Activated CD4-positive, alpha-beta T cell treated with anti-CD3 and anti-CD28 coated beads, Interleukin-2, amount 50 U/mL, for 4 hours (primary cell): ENCODE measurements around the gene GJC2.
A peak's percentile ranks its signal among the peaks of the same experiment; 100 is the strongest.

Experiments
- DNase-seq, 2 experiments: peaks; one replicate each; pipeline ENCODE4 v3.0.0-alpha.2; 2020

GJC2 gene

DNA sequence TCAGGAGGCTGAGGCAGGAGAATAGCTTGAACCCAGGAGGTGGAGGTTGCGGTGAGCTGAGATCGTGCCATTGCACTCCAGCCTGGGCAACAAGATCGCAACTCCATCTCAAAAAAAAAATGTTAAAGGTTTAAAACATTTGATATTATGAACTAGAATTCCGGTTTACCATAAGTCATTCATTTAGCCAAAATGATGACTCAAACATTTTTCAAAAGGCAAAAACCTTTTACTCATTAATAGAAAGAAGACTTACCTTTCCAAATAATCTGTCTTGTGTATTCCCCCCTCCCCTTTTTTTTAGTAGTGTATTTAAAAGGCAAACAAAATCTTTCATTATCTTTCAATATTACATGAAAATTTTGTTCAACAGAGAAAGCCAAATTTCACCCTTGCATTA, 32.4 kb upstream of the GJC2 start:
- DNase-seq = no peak

DNA sequence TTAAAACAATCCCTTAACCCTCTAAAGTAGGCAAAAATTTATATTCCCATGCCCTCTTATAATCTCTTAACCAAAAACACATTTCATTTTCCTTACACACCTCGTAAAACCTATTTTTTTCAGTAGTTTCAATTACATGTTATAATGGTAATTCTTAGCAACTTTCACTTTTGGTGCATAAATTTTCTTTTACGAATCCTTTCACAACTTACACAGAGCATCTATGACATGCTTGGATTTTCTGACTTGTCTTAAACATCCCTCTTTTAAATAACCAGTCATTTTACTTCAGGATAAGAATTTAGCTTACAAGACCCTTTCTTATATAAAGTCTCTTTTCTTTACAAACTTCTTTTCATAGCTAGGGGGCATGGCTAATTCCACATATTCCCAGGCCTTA, 31.7 kb upstream of the GJC2 start:
- DNase-seq = no peak

DNA sequence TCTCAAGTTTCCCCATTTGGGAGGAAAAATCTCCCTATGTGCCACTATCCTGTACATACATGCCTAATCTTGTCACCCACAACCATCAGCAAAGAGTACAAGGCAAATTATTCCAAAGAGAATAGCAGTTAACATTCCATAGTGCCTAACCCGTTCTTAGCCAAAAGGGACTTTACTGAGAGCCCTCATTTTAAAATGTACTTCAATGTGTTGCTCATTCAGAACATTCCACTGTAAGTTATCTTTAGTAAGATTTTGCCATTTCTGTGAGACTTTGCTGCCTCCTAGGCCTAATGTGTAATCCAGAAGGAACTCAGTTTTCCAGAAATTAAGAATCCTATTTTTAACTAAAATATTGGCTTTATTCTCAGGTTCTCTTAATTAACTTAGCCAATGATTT, 29.4 kb upstream of the GJC2 start:
- no peak for DNase-seq

DNA sequence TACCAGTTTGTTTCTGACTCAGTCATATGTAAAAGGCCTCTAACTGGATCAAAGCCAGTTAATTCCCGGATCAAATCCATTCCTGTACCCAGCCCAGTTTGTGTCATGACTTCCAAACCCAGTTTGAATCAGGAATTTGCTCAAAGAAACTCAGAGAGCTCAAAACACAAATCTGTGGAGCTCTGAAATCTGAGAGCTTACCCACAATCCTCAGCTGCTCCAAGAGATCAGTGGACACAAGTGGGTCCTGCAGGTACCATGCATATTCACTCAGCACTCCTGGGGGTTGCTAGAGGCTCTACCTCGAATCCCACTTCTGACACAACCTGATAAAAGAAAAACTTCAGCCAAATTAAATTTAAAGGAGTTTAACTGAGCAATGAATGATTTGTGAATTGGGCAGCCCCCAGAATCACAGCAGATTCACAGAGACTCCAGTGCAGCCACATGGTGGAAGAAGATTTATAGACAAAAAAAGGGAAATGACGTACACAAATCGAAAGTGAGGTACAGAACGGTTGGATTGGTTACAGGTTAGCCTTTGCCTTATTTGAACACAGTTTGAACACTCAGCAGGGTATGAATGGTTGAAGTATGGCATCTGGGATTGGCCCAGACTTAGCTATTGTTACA, 28.8 kb upstream of the GJC2 start:
- no peak for DNase-seq

DNA sequence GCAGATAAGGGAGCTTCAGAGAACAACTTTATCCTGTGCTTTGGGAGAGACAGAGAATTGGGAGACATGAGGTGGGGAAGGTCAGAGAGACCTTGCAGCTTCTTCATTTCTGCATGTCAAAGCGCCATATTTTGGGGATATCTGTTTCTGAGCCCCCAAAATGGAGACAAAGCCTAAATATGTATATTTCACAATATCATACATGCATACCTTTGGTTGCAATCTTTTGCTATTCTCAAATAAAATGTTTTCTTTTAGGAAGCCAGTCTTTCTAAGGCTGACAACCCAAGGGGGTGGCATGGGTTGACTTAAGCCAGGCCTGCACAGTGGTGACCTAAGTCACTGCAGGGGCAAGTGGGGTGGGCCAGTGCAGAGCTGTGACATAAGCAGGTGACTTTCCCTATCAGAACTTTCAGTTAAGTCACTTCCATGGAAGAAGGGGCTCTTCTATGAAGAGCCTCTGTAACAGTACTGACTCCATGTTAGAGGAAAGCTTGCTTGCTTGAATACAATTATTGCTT, 26.7 kb upstream of the GJC2 start:
- no peak for DNase-seq

DNA sequence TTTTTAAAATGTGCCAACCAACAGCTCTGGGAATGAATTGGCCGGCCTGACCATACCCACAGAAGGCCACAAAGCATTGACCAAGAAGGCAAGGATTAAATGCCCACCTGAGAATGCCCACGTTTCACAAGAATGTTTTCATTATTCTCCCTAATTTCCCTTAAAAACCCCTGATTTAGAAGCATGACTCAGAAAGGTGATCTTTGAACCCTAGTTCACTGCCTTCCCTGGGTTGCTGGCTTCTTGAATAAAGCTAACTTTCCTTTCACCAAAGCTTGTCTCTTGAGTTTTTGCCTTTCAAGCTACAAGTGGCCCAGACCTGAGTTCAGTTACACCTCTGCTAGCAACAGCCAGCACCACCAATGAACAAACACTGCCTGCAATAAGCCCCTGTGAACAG, 26.2 kb upstream of the GJC2 start:
- no peak for DNase-seq

DNA sequence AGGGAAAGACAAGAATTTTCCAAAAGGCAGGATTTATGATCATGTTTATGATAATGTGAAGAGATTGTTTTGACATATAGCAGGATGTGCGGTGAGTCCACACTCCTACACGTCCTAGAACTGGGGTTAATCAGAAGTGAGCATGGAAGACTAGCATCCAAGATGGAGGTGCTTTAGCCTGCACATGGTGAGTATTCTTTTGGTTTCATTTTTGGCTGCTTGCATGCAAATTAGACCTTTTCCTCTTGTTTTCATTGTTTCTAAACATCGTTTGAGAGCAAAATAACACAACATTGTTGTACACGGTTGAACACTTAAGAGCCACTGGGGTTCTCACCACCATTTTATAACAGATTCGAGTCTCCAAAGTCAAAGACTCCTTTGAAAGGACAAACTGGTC, 24.5 kb upstream of the GJC2 start:
- no peak for DNase-seq

DNA sequence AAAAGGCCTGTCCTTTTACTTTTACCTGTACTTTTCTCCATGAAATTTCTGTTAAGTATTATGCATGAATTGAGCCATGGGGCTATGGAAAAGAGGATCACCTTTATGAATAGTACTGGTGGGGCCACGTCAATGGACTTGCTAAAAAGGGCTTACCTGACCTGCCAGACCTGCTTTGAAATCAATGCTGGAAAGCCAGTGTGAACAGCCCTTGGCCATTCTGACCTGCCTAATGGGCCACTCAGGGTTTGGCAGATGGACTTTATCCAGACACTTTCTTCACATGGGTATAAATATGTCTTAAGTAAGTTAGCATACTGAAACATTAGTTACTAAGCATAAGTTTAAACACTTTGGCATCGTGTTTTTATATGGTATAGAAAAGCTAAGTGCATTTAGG, 18.0 kb upstream of the GJC2 start:
- DNase-seq = no peak

DNA sequence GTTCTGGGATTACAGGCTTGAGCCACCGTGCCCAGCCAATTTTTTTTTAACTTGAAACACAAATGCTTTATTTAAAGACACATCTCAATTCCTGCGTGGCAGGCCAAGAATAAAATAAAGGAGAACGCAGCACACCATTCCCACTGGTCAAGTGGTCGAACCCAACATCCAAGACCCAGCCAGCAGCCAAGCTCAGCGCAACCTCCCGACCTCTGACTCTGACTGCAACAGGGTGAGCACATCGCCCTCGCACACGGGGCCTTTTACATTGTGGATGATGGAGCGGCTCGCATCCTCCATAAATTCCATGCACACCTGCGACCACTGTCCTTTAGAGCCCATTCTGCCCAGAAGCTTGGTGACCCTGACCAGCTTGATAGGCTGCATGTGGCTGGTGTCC, 15.1 kb upstream of the GJC2 start:
- DNase-seq = no peak

DNA sequence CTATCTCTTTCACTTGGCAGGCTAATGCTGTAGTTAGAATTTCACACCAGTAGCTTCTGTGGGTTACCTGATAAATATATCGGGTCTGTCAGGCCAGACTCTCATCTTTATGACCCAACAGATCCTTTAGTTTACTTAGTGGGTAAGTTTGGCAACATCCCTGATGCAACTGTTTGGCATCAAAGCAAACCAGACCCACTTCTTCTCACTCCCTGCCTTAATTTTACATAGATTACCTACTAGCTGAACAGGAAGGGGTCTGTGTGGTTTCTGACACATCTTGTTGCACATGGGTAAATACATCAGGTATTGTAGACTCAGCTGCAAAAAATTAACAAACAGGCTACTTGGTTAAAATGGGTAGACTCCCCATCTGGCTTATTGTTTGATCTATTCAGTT, 12.8 kb upstream of the GJC2 start:
- no peak for DNase-seq

DNA sequence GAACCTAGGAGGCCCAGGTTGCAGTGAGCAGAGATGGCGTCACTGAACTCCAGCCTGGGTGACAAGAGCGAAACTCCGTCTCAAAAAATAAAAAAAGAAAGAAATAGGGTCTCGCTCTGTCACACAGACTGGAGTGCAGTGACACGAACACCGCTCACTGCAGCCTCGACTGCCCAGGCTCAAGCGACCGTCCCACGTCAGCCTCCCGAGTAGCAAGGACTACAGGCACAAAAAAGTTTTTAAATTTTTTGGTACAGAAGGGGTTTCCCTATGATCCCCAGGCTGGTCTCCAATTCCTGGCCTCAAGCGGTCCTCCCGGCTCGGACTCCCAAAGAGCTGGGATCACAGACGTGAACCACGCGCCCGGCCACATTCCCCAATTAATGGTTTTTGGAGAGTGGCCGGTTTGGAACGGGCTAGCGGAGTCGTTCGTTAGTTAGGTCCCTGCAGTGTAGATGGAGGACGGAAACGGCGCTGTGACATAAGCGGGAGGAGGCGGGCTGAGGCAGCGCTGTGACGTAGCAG, 10.3 kb upstream of the GJC2 start:
- DNase-seq = no peak

DNA sequence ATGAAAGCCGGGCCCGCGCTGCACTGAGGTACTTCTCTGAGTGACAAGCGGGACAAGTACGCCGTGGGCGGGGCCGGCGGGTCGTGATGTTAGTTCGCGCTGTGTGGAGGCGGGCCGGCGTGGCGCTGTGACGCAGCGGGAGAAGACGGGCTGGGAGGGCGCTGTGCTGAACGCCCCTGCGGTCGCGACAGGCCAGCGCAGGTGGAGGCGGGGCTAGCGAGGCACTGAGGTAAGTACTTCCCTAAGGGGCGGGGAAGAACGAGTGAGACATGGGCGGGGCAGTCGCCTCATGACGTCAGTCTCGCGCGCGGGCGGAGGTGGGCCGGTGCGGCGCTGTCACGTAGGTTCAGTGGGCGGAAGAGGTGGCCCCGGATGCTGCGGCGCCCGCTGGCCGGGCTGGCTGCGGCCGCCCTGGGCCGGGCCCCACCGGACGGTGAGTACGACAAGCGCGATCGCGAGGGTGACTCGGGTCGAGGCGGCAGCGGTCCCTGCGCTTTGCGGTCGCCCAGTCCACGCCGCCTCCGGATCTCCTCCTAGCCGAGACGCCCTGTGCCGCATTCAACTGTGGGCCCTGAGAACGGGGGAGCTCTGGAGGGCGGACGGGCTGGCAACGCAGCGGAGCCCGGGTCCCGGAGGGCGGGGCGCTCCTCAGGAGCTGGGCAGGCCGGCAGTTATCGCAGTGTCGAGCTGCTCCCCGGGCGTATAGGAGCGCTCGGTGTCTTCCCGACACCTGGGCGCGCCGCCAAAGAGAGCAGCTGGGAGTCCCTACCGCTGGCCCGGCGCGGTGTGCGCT, 9.6 kb upstream of the GJC2 start, which contains the start of gene GUK1:
TSS of gene GUK1 (plus strand) at position 349 of the 793 bp plus-strand sequence. CDS start at position 373, 24 bp downstream.
- DNase-seq = peak; percentile 100

DNA sequence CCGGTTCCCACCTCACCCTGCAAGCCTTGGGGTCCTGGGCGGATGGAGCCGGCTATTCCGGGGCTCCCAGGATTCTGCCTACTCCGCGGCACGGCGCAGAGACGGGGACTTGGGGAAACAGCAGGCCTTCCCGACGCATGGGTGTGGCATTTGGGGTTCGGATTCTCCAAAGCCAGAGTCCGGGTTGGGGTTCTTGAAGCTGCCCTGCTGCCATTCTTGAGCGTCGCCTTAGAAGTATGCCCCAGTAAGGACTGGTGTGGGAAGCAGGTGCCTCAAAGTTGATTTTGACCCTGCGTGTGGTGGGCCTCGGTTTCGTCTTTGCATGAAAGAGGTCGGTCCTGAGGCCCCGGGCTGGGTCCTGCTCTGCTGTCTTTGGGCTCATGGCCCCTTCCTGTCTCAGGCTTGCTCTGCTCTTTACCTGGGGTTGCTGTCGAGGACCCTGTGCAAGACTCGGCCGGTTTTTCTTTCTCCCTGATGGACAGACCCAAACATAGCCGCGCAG, 9.0 kb upstream of the GJC2 start:
- no peak for DNase-seq

DNA sequence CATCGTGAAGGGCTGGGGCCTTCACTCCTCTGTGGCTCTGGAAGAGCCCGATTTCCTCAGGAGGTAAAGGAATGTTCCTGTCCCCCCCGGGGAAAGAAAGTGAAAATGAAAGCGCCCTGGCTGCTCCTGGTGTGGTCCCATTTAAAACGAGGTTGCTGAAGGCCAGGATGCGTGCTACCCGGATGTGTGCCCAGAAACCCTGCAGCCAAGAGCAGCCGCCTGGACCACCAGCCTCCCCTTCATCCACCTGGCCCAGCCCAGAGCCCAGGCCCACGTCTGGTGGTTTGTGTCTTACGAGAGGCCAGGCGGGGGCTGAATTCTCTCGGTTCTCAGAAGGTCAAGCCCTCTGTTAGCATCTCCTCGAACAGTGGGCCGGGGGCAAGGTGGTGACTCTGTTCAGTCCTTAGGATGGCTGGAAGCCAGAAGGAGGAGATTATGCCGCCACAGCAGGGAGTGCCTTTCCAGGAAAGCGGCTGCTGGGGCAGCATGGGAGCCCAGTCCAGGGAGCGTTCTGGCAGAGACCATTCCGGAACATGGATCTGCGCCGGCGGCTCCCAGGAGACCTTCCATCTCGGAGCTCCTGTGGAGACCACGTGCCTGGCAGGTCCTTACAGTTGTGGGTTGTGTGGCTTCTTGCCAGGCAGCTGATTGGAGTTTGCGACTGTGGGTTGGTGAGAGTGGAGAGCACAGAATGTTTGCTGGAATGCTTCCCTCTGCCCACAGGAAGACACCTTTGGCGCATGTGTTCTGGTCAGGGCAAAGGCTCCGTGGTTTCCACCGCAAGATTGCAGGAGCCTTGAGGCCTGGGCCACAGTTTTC, 8.3 kb upstream of the GJC2 start:
- DNase-seq = no peak

DNA sequence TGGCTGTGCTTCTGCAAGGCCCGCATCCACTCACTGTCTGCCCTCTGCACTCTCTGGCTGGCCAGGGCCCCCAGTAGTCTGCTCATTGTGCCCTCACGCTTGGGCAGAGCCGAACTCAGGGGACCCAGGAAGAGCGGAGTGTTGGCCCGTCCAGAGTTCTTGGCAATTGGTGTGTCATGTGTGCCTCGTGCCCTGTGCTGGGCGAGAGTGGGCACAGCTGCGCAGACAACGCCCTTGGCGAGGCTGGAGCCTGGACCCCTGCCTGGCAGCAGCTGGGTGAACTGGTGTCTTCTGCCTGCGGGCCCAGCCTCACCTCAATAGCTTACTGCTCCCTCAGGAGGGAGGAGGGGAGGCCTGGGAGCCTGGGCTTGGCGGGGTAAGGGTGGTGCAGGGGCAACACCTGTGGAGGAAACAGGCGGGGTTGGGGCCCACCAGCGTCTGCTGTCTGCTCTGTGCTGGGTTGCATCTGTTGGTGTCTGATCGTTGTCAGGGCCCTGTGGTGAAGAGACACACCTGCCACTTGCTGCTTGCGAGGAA, 7.5 kb upstream of the GJC2 start:
- DNase-seq = no peak

DNA sequence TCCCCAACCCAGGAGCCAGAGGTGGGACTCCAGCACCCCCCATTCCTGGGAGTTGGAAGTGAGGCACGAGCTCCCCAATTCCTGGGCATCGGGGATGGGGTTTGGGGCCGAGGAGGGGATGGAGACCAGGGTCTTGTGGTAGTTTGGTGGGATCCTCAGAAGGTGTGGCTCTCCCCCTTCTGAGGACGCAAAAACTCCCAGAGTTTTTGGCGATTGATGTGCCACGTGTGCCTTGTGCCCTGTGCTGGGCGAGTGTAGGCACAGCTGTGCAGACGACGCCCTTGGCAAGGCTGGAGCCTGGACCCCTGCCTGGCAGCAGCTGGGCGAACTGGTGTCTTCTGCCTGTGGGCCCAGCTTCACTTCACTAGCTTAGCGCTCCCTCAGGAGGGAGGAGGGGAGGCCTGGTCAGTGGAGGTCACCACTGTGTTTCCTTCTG, 7.0 kb upstream of the GJC2 start:
- DNase-seq = no peak

DNA sequence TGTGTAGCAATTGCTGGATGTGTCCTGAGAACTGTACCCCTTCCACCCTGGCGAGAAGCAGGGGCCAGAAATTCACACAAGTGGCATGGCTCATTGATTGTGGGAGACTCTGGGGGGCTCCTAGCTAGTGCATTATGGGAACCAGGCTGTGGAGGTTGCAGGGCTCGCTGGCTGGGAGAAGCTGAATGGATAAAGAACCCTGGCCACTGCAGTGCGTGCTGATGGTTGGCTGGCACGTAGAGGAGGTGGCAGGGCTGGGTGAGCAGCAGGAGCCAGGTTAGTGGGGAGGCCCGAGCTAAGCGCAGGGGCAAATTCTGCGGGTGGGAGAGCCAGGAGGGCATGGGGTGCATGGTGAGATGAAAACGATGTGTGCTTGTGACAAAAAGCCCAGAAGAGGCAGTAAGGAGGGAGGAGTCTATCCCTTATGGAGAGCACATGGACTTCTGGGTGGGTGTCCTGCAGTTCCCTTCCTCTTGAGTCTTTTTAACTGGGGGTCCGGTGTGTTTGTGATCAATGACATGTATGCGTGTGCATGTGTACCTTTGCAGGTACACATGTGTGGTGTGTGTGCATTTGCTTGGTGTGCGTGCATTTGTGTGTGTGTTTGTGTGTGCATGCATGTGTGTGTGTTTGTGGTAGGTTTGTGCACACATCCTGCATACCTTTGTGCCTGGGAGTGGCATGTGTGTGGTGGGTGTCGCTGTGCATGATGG, 6.1 kb upstream of the GJC2 start:
- DNase-seq = no peak

DNA sequence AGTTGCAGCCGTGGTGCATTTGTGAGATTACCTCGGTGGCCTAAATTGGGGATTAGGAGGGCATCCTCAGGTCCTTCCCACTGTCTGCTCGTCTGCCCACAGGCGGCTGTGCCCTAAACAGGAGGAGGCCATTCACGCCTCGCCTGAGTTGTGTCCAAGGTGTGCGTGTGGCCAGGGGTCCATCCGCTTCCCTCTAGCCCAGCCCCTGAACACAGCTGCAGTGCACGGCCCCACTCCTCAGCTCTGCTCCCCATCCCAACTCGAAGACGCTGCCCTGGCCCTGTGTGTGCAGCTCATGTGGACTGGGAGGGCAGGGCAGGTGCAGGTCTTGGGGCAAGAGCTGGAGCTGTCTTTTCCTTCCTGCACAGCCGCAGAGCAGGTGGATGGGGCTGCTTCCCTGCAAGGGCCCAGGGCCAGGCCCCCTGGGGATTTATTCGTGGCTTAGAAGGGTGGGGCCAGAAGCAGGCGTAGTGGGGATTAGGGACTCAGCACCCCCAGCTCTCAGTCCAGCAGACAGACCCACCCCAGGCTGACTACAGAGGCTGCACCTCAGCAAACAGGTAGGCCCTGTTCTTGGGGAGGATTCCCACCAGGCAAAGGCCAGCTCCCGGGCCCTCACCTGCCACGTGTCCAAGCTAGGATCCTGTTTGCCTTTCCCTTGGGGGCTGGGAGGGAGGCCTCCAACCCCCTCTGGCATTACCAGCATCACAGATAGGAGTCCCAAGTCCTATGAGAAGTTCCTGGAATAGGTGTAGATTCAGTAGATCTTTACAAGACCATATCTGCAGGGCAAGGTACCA, 5.3 kb upstream of the GJC2 start:
- DNase-seq = no peak

DNA sequence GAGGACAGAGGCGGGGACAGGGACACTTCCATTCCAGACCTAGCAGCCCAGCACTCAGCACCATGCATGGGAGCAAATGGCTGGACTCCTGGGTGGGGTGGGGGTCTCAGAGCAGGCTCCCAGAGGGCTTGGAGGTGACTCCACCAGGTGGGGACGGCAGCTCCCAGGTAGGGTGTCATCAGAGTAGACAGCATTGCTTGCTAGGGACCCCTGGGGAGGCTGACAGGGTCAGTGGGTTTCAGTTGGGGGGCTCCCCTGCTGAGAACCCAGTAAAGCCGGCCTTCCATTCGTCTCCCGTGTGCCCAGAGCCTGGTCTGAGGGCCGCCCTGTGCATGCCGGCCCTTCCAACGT, 4.8 kb upstream of the GJC2 start:
- no peak for DNase-seq

DNA sequence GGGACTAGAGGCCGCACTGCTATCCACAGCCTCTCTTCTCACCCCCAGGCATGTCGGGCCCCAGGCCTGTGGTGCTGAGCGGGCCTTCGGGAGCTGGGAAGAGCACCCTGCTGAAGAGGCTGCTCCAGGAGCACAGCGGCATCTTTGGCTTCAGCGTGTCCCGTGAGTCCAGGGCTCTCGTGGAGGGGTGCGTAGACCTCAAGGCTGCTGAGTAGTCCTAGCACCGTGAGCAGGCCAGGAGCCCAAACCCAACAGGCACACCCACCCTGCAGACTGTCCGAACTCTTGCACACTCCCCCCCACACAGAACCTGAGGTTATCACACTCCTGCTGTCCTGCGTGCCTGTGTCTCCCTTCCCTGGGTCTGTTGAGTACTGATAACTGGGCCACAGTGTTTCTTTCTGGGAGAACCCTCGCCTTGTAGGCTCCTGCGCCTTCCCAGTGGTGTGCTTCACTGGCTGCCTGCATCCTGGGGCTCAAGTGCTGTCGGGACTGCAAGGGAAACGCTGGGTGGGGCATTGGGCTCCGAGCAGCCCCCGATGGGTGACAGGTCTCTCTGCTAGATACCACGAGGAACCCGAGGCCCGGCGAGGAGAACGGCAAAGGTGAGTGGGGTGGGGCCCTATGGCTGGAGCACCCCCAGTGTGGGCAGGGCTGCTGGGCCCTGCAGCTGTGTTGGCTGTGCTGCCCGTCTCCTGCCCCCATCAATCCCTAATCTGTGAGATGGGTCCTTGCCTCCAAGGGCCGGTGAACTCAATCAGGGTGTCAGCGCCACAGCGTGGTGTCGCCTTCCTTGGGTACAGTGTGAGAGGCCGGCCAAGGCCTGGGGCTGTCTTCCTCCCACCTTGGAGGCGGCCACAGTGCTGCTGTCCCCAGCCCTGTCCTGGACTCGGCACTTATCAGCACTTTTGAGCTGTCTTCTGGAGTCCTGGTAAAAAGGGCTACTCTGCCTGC, 4.0 kb upstream of the GJC2 start:
- DNase-seq = no peak
